ENCODE measurements around the gene B3GNT5. TPM values are rescaled to one million over a fixed set of nuclear protein-coding genes. Genes with fewer than 3 reads are reported as not detected.
A peak's percentile ranks its signal among the peaks of the same experiment; 100 is the strongest.

B3GNT5 gene
- total and polyA plus RNA-seq, 2 experiments from 2014 or later: 4.9 to 6.4 TPM

DNA sequence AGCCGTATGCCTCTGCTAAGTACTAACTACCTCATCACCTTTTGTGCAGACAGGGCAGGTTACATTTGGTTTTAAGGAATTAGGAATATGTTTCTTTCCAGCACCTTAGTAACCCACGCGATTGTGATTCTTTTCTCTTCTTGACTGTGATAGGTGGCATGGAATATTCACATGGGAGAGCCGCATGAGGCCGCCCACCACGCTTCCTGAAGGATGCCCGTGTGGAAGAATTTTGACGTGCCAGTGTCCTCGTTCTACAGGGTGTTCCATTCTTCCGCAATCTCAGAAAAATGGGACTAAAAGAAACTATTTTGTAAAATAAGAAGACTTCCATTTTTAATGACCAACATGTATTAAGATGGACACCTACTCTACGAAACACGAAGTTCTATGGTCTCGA lies 16.3 kb downstream of the B3GNT5 start:
- Histone ChIP-seq H3K4me1 (ENCODE audit: insufficient read depth) (peaks cover 39% of the 10 kb centered on the region), H3K27ac (ENCODE audit: low read depth) (peak overlapping the region; percentile 23; the same call in 1 of the 2 replicates), H3K4me3 (no peak overlapping the region), H3K9me2 (ENCODE audit: insufficient read depth) (no peaks in the 10 kb centered on the region; the same call in 1 of the 2 replicates), H4K20me1 (replicated peaks; ENCODE audit: insufficient read depth) (no peaks in the 10 kb centered on the region), H3K4me2 (no peak overlapping the region), H3F3A (replicated peaks; ENCODE audit: low read depth) (no peaks in the 10 kb centered on the region), H2AFZ (no peak overlapping the region), H3K27me3 (ENCODE audit: insufficient read depth) (no peaks in the 10 kb centered on the region), H3K79me2 (replicated peaks; ENCODE audit: insufficient read depth) (peaks cover 11% of the 10 kb centered on the region; the same call in 1 of the 2 replicates), H3K36me3 (ENCODE audit: insufficient read depth) (no peaks in the 10 kb centered on the region)
- Mint-ChIP-seq H3K9me3 (no peaks in the 10 kb centered on the region), H3K27me3 (ENCODE audit: insufficient read depth, low read depth, poor library complexity) (peaks cover 2% of the 10 kb centered on the region), H3K4me3 (no peak overlapping the region), H3K36me3 (ENCODE audit: low read depth) (peaks cover 6% of the 10 kb centered on the region; the same call in 2 of the 3 replicates), H3K27ac (peak overlapping the region; percentile 42; the same call in 1 of the 2 replicates), H3K4me1 (peaks cover 26% of the 10 kb centered on the region)
- TF ChIP-seq CTCF (conservative IDR thresholded peaks at IDR 0.05; ENCODE audit: low read depth in 2 of 2): no peak
- no peak for TF ChIP-seq STAT1 (IDR thresholded peaks at IDR 0.05; ENCODE audit: unreplicated experiment)
- TF ChIP-seq EZH2phosphoT487 (IDR thresholded peaks at IDR 0.05; ENCODE audit: unreplicated experiment): no peak
- TF ChIP-seq, protein P1, sequence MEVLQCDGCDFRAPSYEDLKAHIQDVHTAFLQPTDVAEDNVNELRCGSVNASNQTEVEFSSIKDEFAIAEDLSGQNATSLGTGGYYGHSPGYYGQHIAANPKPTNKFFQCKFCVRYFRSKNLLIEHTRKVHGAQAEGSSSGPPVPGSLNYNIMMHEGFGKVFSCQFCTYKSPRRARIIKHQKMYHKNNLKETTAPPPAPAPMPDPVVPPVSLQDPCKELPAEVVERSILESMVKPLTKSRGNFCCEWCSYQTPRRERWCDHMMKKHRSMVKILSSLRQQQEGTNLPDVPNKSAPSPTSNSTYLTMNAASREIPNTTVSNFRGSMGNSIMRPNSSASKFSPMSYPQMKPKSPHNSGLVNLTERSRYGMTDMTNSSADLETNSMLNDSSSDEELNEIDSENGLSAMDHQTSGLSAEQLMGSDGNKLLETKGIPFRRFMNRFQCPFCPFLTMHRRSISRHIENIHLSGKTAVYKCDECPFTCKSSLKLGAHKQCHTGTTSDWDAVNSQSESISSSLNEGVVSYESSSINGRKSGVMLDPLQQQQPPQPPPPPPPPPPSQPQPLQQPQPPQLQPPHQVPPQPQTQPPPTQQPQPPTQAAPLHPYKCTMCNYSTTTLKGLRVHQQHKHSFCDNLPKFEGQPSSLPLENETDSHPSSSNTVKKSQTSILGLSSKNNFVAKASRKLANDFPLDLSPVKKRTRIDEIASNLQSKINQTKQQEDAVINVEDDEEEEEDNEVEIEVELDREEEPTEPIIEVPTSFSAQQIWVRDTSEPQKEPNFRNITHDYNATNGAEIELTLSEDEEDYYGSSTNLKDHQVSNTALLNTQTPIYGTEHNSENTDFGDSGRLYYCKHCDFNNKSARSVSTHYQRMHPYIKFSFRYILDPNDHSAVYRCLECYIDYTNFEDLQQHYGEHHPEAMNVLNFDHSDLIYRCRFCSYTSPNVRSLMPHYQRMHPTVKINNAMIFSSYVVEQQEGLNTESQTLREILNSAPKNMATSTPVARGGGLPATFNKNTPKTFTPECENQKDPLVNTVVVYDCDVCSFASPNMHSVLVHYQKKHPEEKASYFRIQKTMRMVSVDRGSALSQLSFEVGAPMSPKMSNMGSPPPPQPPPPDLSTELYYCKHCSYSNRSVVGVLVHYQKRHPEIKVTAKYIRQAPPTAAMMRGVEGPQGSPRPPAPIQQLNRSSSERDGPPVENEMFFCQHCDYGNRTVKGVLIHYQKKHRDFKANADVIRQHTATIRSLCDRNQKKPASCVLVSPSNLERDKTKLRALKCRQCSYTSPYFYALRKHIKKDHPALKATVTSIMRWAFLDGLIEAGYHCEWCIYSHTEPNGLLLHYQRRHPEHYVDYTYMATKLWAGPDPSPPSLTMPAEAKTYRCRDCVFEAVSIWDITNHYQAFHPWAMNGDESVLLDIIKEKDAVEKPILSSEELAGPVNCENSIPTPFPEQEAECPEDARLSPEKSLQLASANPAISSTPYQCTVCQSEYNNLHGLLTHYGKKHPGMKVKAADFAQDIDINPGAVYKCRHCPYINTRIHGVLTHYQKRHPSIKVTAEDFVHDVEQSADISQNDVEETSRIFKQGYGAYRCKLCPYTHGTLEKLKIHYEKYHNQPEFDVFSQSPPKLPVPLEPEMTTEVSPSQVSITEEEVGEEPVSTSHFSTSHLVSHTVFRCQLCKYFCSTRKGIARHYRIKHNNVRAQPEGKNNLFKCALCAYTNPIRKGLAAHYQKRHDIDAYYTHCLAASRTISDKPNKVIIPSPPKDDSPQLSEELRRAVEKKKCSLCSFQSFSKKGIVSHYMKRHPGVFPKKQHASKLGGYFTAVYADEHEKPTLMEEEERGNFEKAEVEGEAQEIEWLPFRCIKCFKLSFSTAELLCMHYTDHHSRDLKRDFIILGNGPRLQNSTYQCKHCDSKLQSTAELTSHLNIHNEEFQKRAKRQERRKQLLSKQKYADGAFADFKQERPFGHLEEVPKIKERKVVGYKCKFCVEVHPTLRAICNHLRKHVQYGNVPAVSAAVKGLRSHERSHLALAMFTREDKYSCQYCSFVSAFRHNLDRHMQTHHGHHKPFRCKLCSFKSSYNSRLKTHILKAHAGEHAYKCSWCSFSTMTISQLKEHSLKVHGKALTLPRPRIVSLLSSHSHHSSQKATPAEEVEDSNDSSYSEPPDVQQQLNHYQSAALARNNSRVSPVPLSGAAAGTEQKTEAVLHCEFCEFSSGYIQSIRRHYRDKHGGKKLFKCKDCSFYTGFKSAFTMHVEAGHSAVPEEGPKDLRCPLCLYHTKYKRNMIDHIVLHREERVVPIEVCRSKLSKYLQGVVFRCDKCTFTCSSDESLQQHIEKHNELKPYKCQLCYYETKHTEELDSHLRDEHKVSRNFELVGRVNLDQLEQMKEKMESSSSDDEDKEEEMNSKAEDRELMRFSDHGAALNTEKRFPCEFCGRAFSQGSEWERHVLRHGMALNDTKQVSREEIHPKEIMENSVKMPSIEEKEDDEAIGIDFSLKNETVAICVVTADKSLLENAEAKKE (CRISPR knock-in tag; IDR thresholded peaks at IDR 0.05): no peak
- no peak for TF ChIP-seq CREB1 (CRISPR knock-in tag; IDR thresholded peaks at IDR 0.05; ENCODE audit: low read depth)
- no peak for TF ChIP-seq EZH2 (IDR thresholded peaks at IDR 0.05; ENCODE audit: low read depth, unreplicated experiment)
- no peak for TF ChIP-seq POLR2AphosphoS5 (IDR thresholded peaks at IDR 0.05; ENCODE audit: low read depth)
- ATAC-seq (no peak), DNase-seq (ENCODE audit: low spot score) (no peak)
